DOHH2 (cell line): ENCODE measurements around the gene CBFB.

Experiments used
- H3F3A ChIP-seq: fragments of 200-600 bp; sonication (generic), shearing (Covaris generic); 2 replicates; pipeline ENCODE4 v1.6.0; 2016; ENCODE audit warnings: antibody characterized with exemption, mild to moderate bottlenecking; ENCODE audit not compliant: control insufficient read depth, insufficient read depth
- H3K27ac ChIP-seq: fragments of 200-600 bp; sonication (generic); 2 replicates; pipeline ENCODE4 v1.5.1; 2014; ENCODE audit warnings: low read depth, mild to moderate bottlenecking, low read length, moderate library complexity
- H3K27me3 ChIP-seq: fragments of 200-600 bp; sonication (generic); 2 replicates; pipeline ENCODE4 v1.6.1; 2014; ENCODE audit warnings: mild to moderate bottlenecking, low read length, mixed read lengths; ENCODE audit not compliant: control insufficient read depth
- H3K36me3 ChIP-seq: fragments of 200-600 bp; sonication (generic); 2 replicates; pipeline ENCODE4 v1.6.1; 2014; ENCODE audit warnings: mild to moderate bottlenecking, low read length, moderate library complexity, mixed read lengths; ENCODE audit not compliant: control insufficient read depth
- H3K4me1 ChIP-seq: fragments of 200-600 bp; sonication (generic); 2 replicates; pipeline ENCODE4 v1.6.1; 2014; ENCODE audit warnings: mild to moderate bottlenecking, low read length, mixed read lengths; ENCODE audit not compliant: control insufficient read depth
- H3K4me2 ChIP-seq: fragments of 200-600 bp; sonication (generic); 2 replicates; pipeline ENCODE4 v1.6.0; 2014; ENCODE audit warnings: mild to moderate bottlenecking, low read length, moderate library complexity
- H3K4me3 ChIP-seq: fragments of 200-600 bp; sonication (generic); 2 replicates; pipeline ENCODE4 v1.5.1; 2014; ENCODE audit warnings: mild to moderate bottlenecking, low read length, mixed read lengths
- H3K79me2 ChIP-seq: fragments of 200-600 bp; sonication (generic); 2 replicates; pipeline ENCODE4 v1.6.1; 2014; ENCODE audit warnings: mild to moderate bottlenecking, low read length, mixed read lengths; ENCODE audit not compliant: control insufficient read depth
- H3K9me2 ChIP-seq: fragments of 200-600 bp; sonication (generic); replicated peaks from 2 replicates; pipeline ENCODE4 v1.6.1; 2014; ENCODE audit warnings: mild to moderate bottlenecking, low read length, mixed read lengths; ENCODE audit not compliant: control insufficient read depth
- H3K9me3 ChIP-seq: fragments of 200-600 bp; sonication (generic); 2 replicates; pipeline ENCODE4 v1.6.1; 2014; ENCODE audit warnings: antibody characterized with exemption, low read length, mixed read lengths; ENCODE audit not compliant: control insufficient read depth, insufficient read depth
- H4K20me1 ChIP-seq: fragments of 200-600 bp; sonication (generic); 2 replicates; pipeline ENCODE4 v1.6.0; 2014; ENCODE audit warnings: low read depth, mild to moderate bottlenecking, antibody characterized with exemption, low read length, moderate library complexity; ENCODE audit not compliant: control insufficient read depth, insufficient read depth
- EZH2phosphoT487 ChIP-seq: fragments of 200-600 bp; sonication (generic); IDR thresholded peaks from 2 replicates; pipeline ENCODE4 v1.6.1; 2017; ENCODE audit warnings: borderline replicate concordance, mild to moderate bottlenecking, antibody characterized with exemption, low read length, moderate library complexity, mixed read lengths
- TF ChIP-seq, protein P1 (sequence below): fragments of 200-600 bp; sonication (generic); IDR thresholded peaks from one replicate; pipeline ENCODE4 v1.5.1; 2014; ENCODE audit warnings: antibody characterized with exemption, mild to moderate bottlenecking, low read depth, low read length; ENCODE audit not compliant: poor library complexity, severe bottlenecking

Gene CBFB

GRCh38 chr16:66996324-66996982, 32.5 kb upstream of the CBFB start:
- Histone ChIP-seq H3K79me2 (no peaks in the 10 kb centered on the region), H3K36me3 (no peaks in the 10 kb centered on the region), H3F3A (no peaks in the 10 kb centered on the region), H3K27me3 (peaks cover 9% of the 10 kb centered on the region), H3K4me3 (no peak overlapping the region), H3K4me2 (no peak overlapping the region), H3K9me2 (no peaks in the 10 kb centered on the region), H4K20me1 (no peaks in the 10 kb centered on the region), H3K27ac (no peak overlapping the region), H3K4me1 (peaks cover 11% of the 10 kb centered on the region), H3K9me3 (no peaks in the 10 kb centered on the region)
- no peak for TF ChIP-seq EZH2phosphoT487
- TF ChIP-seq, protein P1, sequence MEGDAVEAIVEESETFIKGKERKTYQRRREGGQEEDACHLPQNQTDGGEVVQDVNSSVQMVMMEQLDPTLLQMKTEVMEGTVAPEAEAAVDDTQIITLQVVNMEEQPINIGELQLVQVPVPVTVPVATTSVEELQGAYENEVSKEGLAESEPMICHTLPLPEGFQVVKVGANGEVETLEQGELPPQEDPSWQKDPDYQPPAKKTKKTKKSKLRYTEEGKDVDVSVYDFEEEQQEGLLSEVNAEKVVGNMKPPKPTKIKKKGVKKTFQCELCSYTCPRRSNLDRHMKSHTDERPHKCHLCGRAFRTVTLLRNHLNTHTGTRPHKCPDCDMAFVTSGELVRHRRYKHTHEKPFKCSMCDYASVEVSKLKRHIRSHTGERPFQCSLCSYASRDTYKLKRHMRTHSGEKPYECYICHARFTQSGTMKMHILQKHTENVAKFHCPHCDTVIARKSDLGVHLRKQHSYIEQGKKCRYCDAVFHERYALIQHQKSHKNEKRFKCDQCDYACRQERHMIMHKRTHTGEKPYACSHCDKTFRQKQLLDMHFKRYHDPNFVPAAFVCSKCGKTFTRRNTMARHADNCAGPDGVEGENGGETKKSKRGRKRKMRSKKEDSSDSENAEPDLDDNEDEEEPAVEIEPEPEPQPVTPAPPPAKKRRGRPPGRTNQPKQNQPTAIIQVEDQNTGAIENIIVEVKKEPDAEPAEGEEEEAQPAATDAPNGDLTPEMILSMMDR = no peak

DNA sequence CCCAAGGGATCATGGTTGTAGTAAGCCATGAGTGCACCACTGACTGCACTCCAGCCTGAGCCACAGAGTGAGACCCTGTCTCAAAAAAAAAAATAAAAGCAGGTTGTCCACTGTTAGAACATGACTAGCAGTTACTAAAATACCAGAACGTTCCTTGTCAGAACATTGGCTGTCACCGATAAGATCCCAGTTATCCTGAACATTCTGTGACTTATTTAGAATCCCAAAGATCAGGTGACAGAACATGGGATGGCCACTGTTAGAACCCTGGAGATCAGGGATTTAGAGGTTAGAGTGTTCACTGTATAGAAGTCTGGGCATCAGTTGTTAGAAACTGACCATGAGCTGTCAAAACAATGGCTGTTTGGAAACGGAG, 32.0 kb upstream of the CBFB start:
- no peak overlapping the region for H3K4me2 ChIP-seq
- no peaks in the 10 kb centered on the region for H3K9me2 ChIP-seq
- H3K4me1 ChIP-seq = peaks cover 11% of the 10 kb centered on the region
- no peak overlapping the region for H3K4me3 ChIP-seq
- no peaks in the 10 kb centered on the region for H3K79me2 ChIP-seq
- H3K9me3 ChIP-seq = no peaks in the 10 kb centered on the region
- TF ChIP-seq EZH2phosphoT487 = no peak
- TF ChIP-seq, protein P1 = no peak
- H3K27me3 ChIP-seq = peaks cover 14% of the 10 kb centered on the region
- H3K36me3 ChIP-seq = no peaks in the 10 kb centered on the region
- H3K27ac ChIP-seq = no peak overlapping the region
- H3F3A ChIP-seq = no peaks in the 10 kb centered on the region
- H4K20me1 ChIP-seq = no peaks in the 10 kb centered on the region

DNA sequence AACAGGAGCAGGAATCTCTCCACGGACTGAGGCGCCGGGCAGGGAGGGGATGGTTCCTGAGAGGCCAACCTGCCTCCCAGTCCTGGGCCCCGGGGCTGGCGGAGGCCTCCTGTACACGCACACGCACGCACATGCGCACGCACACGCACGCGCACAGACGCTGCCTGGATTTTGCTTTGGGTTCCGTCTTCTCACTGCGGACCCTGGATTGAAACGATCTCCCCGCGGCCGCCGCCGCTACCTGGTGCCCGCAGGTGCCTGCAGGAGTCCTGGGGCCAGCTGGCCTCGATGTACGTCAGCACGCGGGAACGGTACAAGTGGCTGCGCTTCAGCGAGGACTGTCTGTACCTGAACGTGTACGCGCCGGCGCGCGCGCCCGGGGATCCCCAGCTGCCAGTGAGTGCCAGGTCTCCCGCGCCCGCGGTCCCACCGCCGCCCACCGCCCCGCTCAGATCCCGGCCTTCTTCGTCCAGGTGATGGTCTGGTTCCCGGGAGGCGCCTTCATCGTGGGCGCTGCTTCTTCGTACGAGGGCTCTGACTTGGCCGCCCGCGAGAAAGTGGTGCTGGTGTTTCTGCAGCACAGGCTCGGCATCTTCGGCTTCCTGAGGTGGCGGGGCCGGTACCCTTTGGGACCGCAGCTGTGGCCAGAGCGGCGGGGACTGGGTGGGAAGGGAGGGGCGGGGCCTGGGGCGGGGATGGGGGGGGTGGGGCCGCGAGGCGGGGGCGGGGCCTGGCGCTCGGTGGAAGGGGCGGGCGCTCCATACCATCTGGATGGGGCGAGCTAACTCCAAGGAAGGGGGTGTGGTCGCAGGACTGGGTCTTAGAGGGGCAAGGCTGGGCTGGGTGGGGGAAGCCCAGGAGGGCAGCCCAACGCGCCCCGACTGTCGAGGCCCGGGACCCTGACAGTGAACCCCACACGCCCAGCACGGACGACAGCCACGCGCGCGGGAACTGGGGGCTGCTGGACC, 28.3 kb upstream of the CBFB start:
- H3K9me2 ChIP-seq = no peaks in the 10 kb centered on the region

More for the DNA sequence above, 28.3 kb upstream of the CBFB start:
- Histone ChIP-seq H3K4me3 (peak overlapping the region; percentile 71), H3K27me3 (peaks cover 17% of the 10 kb centered on the region), H3K4me1 (peaks cover 11% of the 10 kb centered on the region), H3K36me3 (no peaks in the 10 kb centered on the region), H3K4me2 (peak overlapping the region; percentile 79), H4K20me1 (no peaks in the 10 kb centered on the region), H3K79me2 (no peaks in the 10 kb centered on the region), H3K9me3 (no peaks in the 10 kb centered on the region), H3K27ac (no peak overlapping the region), H3F3A (no peaks in the 10 kb centered on the region)
- TF ChIP-seq, protein P1 = no peak
- TF ChIP-seq EZH2phosphoT487 = no peak
